ENCODE measurements around the gene LINGO3.

Gene LINGO3

GRCh38 chr19:2307518-2308012 is 389 bp downstream of the LINGO3 start:
- in situ Hi-C loops (cut with MboI; ENCODE audit: low sequenced_read_pairs), result no loop called here

DNA sequence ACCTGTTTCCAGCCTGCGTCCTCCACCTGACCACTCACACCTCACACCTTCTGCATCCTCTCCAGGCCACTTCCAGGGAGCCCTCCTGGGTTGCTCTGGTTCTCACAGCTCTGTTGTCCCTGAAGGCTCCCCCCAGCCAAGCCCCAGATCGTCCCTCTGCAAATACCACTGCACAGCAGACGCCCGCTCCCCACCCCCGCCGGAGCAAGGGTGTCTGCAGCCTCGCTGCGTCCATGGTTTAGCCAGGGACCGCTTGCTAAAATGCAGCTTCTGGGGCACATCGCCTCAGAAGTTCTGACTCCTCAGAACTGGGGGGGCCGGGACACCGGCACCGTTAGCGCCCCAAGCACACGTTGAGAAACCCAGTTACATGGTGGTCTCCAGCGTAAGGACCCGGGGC is 983 bp downstream of the LINGO3 start:
- in situ Hi-C loops (cut with MboI; ENCODE audit: low sequenced_read_pairs), result no loop called here

- in situ Hi-C loops (cut with MboI; ENCODE audit: low sequenced_read_pairs), result no loop called here
Observed at GRCh38 chr19:2306281-2306806, 1.6 kb downstream of the LINGO3 start.

DNA sequence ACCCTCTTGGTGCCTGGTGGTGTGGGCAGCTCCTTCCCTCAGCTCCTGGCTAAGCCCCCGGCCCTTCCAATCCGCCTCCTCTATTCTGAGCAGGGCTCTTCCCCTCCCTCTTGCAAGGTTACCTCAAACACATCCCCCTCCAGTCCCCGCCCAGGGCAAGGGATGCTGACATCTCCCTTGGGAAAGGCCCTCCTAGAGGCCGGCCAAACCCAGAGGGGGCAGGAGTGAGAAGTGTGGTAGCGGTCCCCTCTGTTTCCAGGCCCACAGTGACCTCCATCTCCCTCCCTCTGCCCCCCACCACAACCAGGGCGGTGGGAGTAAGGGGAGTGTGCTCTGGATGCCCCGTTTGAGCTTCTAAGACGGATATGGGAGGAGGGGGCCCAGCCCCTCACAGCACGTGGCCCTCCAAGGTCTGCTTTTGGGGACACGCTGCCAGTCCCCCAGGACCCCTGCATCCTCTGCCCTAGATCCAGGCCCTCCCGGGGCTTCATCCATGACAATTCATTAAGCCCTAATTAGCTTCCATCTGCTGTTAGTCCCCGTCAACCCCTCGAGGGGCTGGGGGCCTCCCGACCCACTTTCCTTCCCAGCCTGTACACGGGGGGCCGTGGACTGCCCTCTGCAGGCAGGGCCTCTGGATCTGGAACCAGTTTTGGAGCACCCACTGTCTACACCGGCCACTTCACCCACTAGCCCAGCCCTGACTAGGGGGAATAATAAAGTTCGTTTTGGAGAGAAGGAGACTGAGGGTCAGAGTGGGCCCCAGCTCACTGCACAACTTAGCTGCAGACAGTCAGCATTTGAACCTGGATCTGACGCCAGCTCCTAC is 2.3 kb downstream of the LINGO3 start:
- in situ Hi-C loops (cut with MboI; ENCODE audit: low sequenced_read_pairs), result no loop called here

DNA sequence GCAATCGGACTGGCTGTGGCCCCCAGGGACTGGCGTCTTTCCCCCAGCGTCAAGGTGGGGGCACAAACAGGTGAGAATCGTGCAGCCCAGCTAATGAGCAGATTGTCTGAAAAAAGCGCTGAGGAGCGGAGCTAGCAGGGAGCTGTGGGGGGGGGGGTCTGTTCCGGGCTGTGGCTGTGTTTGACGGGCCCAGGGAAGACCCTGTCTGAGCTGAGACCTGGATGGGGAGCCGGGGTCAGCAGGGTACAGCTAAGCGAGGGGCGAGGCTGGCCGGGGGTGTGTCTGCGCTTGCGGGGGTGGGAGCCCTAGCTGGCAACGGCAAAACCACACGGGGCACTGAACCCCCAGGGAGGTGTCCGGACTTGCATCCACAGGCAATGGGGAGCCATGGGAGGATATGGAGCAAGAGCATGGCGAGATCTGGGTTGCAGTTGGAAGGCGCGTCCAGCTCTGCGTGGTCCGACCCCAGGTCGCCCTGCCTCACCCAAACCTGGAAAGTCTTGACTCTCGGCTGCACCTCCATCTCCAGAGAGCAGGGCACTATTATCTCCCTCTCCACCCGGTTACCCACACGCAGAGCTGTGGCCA is 4.6 kb downstream of the LINGO3 start:
- in situ Hi-C loops (cut with MboI; ENCODE audit: low sequenced_read_pairs), result no loop called here

DNA sequence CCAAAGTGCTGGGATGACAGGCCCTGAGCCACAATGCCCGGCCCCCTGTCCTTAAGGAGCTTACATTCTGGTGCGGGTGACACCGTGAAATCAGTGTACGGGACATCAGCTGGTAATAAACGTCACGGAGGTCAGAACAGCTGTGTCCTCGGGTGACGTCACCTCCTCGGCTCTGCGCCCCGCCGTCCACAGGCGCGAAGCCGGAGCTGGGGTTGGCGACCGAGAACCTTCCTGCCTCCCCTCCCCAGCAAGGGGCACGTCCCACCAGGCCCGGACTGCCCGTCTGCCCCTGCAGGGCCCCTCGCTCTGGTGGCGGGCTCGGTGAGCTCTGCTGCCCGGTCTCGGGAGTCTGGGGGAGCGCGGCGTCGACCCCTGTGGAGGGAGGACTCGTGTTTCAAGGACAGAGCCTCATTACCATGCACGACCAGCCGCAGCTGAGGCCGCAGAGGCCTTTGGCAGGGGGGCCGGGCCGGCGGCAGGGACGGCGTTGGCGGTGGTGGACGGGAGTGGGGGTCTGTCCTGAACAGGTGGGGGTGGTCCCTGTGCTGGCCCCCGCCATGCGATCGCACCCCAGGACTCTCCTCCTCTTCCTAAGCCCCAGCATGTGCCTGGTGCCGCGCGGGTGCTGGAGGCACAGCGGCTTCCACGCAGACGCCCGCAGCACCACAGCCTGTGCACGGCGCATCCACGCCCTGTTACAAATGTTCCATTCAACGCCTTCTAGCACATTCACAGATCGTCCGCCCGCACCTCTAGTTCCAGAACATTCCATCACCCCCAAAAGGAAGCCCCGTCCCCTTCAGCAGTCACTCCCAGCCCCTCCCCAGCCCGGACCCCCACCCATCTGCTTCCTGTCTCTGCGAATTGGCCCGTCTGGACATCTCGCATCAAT is 5.4 kb downstream of the LINGO3 start:
- in situ Hi-C loops (cut with MboI; ENCODE audit: low sequenced_read_pairs), result no loop called here

DNA sequence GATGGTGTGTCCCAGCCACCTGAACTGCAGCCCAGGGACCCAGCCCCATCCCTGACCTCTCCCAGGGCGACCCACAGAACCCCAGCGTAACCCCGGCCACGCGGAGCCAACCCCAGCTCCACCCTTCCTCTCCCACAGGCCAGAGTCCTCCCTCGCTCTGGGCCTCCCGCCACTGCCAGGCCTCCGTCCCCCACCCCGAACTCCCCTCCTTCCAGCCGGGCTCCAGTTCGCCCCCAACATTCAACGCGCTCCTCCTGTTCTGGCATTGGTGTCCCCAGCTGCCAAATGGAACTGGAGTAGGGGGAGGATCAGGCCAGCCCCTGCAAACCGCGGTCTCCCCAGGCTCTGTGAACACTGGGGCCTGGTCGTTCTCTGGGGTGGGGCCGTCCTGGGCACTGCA is 7.4 kb downstream of the LINGO3 start:
- in situ Hi-C loops (cut with MboI; ENCODE audit: low sequenced_read_pairs), result no loop called here

DNA sequence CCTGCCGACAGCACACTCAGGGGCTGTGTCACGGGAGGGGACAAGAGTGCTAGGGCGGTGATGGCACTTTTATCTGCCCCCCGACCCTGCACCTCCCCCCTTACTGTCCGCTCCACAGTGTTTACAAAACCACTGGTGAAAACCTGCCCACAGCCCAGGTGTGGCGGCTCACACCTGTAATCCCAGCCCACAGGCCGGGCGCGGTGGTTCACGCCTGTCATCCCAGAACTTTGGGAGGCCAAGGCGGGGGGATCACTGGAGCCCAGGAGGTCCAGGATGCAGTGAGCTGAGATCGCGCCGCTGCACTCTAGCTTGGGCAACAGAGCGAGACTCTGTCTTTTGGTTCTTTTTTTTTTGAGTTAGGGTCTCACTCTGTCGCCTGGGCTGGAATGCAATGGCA is 11.8 kb downstream of the LINGO3 start:
- in situ Hi-C loops (cut with MboI; ENCODE audit: low sequenced_read_pairs), result no loop called here

DNA sequence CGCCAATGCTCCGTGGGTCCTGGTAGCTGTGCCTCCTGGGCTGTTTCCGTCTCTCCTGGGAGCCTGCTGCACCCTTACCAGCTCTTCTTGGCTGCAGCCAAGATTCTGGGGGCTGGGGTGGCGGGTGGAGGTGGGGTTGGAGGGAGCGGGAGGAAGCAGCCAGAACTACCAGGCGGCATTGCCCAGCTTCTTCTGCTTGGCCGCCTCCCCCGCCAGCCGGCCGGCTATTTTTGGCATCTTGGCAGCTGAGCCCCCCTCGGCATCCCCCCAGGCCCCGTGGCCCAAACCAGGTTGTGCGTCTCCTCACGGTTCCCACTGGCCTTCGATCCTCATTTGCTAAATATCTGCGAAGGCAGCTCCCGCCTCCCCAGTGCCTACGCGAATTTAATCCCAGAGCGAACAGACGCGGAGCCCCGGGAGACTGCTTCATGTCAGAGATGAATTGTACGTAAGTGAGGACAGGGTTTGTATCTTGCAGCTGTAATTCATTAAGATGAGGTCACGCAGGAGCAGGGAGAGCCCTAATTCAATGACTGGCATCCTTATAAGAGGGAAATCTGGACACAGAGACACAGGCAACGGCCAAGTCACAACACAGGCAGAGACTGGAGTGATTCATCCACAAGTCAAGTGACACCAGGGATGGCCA is 13.1 kb downstream of the LINGO3 start:
- in situ Hi-C loops (cut with MboI; ENCODE audit: low sequenced_read_pairs), result no loop called here

- in situ Hi-C loops (cut with MboI; ENCODE audit: low sequenced_read_pairs), result no loop called here
Observed at GRCh38 chr19:2291185-2291751, 16.7 kb downstream of the LINGO3 start.

- in situ Hi-C loops (cut with MboI; ENCODE audit: low sequenced_read_pairs), result no loop called here
Observed at GRCh38 chr19:2290441-2291184, 17.3 kb downstream of the LINGO3 start.

DNA sequence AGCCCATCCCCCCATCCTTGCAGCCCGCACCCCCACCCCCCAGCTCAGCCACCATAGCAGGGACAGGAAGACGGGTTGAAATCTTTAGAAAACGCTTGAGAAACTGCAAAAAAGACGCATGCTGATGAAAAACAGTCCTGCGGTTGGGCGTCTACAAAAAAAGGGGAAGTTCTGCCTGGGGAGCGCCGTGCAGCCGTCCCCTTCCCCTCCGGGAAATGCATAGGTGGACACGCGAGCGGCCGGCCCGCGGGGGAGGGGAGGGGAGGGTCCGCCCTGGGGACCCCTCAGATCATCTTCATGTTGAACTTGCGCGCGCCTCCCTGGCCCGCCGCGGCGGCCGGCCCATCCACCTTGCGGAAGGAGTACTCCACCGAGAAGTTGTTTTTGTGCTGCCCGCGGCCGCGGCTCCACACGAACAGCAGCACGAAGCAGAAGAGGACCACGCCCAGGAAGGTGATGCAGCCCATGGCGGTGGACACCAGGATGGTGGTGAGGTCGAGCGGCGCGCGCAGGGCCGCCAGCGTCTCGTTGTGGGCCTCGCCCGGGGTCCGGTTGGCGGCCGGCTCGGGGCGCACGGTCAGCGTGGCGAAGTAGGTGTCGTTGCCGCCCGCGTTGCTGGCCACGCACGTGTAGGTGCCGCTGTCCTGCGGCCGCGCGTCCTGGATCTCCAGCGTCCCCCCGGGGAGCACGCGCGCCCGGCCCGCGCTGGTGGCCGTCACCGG is 18.1 kb downstream of the LINGO3 start:
- in situ Hi-C loops (cut with MboI; ENCODE audit: low sequenced_read_pairs), result no loop called here

DNA sequence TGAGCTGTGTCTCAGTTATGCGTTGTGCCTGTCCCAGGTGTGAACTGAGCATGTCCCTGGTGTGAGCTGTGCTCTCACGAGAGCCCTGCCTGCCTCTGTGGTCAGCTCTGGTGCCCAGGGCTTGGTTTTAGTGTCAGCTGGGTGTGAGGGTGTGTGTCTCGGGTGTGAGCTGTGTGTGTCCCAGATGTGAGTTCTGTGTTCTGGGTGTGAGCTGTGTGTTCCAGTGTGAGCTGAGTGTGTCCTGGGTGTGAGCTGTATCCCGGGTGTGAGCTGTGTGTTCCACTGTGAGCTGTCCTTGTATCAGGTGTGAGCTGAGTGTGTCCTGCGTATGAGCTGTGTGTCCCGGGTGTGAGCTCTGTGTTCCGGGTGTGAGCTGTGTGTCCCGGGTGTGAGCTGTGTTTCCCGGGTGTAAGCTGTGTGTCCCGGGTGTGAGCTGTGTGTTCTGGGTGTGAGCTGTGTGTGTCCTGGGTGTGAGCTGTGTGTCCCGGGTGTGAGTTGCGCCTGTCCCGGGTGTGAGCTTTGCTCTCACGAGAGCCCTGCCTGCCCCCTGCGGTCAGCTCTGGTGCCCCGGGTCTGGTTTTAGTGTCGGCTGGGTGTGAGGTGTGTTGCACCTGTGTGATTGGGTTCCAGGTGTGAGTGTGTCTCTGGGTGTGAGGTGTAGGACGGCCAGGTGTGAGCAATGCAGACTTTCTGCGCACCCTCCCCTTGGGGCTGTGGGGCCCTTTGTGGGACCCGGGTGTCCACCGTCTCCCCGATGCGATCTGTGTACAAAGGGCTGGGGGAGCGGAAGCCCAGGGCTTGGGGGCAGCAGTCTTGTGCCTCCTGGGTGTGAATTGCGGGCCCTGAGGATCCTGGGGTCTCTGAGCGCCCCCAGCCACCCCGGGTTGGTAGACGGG is 18.9 kb downstream of the LINGO3 start:
- in situ Hi-C loops (cut with MboI; ENCODE audit: low sequenced_read_pairs), result no loop called here

- in situ Hi-C loops (cut with MboI; ENCODE audit: low sequenced_read_pairs), result no loop called here
Observed at GRCh38 chr19:2288338-2288817, 19.6 kb downstream of the LINGO3 start.

GRCh38 chr19:2287585-2288337 is 20.2 kb downstream of the LINGO3 start:
- in situ Hi-C loops (cut with MboI; ENCODE audit: low sequenced_read_pairs), result no loop called here

GRCh38 chr19:2286402-2287140 is 21.4 kb downstream of the LINGO3 start:
- in situ Hi-C loops (cut with MboI; ENCODE audit: low sequenced_read_pairs), result no loop called here
